NCI-H1092 treated with DMSO at 0.1 percent for 48 hours (cell line): ENCODE data around the gene FFAR4.

ENCODE experiments used
- DNase-seq: peaks from one replicate; lab custom pipeline; 2025; lab: John Stamatoyannopoulos, UW

FFAR4 gene

DNA sequence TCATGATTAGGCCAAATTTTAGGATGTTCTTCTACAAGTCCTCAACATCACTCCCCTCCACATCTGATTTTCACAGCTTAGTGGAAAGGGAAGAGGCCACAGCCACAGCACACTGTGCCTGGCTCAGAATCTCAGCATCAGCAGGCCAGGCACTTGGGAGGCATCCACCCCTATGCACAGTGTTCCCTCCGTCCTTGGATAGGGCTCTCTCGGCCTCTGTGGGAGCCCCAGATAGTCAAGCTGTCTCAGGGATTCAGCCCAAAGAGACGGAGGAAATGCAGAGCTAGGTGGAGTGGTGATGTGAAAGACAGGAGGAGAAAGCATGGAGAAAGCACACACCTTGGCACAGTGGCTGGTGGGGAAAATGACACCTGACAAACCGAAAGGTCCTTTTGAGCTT lies 33.3 kb downstream of the FFAR4 start:
- DNase-seq, result no peak

DNA sequence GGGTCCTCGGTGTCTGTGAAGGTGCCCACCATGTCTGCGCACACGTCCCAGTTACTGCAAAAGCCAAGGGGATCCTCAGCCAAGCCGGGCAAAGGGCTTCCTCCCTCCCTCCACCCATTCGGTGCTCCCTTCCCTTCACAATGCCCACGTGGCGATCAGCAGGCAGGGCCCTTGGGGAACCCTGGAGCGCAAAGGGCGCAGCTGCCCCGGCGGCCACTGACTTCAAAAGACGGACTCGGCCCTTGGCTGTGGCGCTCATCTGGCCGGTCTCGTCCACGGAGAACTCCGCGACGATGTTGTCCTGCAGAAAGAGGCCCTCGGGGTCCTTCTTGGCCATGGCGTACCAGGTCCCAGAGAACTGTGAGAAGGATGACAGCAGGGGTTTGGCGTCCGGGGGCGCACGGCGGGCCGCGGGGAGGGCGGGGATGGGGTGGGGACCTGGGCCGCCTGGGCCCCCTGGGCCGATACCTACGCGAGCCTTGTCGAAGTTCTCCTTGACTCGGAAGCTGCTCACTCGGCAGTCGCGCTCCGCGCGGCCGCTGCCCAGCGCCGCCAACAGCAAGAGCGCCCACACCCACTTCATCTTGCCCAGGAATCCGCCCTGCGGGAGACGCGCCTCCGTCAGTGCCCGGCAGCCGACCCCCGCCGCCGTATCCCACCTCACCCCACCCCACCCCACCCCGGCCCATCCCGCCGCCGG lies 34.1 kb downstream of the FFAR4 start:
- DNase-seq, result peak; percentile 2

DNA sequence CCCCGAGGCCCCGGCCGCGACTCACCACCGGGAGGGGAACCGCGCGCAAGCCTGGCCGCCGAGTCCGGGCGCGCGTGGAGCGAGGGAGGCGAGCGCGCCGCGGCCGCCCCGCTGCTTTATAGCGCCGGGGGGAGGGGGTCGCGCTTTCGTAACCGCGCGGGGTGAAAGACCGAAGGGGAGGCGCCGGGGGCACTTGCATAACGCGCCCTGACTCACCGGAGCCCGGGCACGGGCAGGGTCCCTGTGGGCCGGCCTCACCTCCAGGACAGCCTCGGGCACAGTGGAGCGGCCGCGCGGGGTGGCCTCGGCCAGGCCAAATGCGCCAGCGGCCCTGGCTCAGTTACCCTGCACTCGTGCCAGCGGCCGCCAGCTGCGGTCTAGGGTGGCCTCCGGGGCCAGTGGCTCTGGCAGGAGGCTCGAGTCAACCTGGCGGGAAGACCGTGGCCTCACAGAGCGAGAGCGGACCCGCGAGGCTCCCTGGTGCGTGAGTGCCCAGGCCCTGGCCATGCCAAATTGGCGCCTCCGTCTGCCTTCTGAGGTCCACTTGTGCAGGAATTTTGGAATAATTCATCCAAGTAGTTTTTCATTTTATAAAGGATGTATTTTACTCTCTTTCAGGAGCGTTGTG lies 34.8 kb downstream of the FFAR4 start, which contains the start of gene RBP4:
RBP4 (minus strand) TSS at position 90 of the 628 bp plus-strand sequence. CDS start 207 bp downstream, outside the sequence.
- DNase-seq, result peak; percentile 7

DNA sequence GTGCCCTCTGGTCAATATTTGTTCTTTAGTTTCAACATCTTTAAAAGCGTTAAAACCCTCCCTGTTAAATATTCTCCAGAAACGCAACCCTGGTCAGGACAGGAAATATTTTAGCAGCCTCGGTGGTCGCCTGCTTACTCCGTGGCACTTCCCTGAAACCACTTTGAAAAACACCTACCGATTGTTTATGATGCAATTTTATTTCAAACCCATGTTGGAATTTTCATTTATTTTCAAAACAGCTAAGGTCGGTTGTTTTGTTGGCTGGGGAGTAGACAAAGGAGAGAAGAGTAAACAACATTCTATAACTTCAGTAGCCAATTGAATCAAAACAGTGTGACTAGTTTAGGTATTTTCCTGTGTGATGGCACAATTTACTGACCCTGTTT lies 35.3 kb downstream of the FFAR4 start:
- no peak for DNase-seq

DNA sequence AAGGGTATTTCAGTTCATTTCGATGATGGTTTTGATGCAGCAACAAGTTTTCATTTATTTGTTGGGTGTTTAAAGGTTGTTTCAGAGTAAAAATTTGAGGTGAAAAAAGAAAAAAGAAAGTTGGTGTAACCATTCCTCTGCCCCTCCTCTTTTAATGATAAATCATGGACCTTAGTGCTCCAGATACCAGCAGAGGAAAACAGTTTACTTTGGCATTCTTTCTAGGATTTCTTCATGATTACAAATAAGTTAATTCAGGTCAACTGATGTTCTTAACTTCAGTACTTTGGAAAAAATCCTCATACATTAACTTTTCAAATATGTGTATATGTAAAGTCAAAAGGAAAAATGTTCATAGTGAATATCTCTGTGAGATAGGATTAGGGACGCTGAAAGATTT lies 36.6 kb downstream of the FFAR4 start:
- no peak for DNase-seq

DNA sequence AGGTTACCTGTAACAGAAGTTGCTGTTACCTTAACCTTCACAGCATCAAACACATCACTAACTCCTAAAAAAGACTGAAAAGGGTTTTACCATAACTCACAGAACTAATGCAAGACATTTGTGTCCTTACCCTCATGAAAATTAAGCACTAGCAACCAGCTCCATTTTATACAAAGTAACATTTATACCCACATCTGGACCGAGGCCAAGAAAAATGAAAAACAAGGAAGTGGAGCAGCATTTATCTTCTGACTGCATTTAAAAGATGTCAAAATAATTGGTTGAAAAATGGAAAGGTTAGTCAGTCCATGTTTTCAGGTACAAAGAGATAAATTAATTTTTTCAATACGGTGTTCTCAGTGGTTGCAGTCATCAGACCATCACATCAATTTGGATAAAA lies 37.7 kb downstream of the FFAR4 start:
- DNase-seq, result no peak

DNA sequence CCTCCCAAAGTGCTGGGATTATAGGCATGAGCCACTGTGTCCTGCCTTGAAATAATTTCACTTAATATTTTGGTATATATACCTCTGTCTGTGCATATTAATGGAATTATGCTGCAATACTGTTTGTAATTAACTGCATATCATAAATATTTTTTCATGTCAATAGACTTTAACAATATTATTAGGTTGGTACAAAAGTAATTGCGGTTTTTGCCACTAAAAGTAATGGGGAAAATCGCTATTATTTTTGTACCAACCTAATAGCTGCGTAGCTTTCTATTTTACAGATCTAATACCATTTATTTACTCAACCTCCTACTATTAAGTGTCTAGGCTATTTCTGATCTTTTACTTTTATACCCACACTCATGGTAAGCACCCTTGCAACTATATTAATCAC lies 42.0 kb downstream of the FFAR4 start:
- DNase-seq, result no peak

DNA sequence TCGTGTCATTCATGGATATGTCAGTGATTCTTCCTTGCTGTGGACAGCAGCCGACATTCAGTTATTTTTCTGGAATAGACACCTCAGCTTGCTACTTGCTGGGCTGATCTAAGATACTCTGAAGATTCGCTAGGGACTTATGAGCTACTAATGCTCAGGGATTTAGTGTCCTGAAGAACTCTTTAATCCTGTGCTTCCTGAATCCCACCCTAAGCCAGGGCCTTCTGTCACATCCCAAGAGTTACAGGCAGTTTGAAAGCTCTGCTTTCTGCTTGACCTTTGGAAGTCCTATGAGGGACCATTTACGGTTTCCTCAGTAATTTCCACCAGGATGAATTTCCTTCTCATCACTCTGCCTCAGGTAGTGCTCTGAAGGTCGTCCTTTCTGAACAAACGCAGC lies 45.8 kb downstream of the FFAR4 start, which contains the start of gene PDE6C:
PDE6C (plus strand) TSS at position 227 of the 400 bp plus-strand sequence. CDS start 189 bp downstream, outside the sequence.
- DNase-seq, result no peak

DNA sequence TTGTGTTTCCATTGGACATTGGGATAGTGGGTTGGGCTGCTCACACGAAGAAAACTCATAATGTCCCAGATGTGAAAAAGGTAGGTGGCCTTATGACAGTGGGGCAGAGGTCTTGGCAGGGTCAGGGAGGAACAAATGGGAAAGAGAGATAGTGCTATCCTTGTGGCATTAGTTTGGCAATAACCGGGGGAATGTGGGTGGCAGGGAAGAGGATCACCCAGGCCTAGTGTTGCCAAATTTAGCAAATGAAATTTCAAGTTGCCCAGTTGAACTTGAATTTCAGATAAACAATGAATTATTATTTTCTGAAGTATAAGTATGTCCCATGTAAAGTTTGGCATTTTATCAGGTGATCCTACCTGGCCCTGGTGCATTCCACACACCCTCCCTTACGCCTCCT lies 46.7 kb downstream of the FFAR4 start:
- DNase-seq, result no peak

DNA sequence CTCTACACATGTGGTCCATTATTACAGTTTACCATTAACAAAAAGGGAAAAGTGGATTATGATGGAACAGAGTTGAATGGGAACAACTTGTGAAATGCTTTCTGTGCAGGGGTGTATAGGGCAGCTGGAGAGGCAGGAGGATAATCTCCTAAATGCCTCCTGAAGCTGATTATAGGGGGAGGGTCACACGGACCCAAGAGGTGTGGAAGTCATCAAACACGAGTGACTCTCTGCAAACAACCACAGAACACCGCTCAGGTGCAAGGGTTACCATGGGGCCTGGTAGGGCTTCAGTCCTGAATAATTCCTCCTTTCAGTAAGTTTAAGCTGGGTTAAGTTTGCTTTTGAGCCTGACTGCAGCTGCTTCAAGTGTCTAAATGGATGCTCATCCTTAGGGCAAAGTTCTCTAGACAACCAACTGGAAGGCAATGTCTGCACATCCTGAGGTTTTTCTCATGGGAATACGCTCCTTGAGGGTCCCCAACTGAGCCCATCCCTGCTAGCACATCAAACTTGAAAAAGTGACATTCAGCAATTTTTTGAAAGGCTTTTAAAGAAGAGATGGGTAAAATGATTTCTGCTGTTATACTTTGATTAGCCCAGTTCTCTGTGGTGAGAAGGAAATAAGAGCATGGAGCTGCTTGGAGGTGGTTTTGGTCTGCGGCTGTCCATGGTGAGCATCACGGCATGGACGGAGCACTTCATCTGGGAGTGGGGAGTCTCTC lies 47.8 kb downstream of the FFAR4 start:
- no peak for DNase-seq

DNA sequence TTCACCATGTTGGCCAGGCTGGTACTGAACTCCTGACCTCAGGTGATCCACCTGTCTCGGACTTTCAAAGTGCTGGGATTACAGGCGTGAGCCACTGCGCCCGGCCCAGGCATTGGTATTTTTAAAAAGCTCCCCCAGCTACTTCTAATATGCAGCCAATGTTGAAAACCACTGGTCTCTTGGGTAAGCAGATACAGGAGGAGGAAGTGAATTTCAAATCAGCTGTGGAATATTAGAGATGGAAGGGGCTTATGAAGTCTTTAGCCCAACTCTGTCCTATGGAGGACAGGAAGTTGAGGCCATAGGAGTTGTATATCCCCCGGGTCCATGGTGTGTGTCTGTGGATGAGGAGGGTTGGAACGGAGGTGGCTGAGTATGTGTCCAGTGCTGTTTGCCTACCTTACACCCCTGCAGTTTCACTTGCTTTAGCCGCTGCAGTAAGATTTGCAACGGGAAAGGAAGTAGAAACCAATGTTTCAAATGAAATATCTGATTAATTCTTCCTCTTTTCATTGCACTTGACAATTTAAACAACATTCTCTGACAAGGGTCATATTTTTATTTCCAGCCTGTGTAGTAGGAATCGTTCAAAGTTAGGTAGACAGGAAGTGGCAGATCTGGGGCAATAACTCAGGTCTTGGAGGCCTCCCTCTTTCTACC lies 49.2 kb downstream of the FFAR4 start:
- no peak for DNase-seq

DNA sequence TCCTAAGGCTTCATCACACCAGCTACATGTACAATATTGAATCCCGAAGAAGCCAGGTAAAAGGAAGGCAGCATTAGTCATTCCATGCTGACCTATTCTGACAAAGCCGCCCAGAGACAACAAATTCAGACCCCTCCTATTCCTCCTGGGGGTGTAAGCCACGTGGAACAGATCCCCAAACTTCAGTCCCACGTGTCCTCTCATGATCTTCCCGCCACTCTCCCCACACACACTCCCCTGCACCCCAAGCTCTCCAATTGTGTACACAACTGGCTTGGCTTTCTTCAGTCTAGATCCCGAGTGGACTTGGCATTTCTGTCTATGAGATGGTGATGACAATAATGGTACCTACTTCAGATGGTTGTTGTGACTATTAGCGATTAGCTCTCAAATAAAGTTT lies 54.5 kb downstream of the FFAR4 start:
- no peak for DNase-seq

DNA sequence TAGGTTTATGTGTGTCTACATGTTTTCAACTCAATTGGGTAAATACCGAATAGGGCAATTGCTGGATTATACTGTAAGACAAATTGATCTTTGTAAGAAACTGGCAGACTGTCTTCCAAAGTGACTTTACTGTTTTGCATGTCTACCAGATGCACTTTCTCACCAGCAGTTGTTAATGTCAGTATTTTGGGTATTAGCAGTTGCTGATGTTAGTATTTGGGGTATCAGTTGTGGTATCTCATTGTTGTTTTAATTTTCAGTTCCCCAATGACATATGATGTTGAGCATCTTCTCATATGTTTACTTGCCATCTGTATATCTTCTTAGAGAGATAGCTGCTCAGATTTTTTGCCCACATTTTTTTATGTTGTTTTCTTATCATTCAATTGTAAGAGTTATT lies 56.5 kb downstream of the FFAR4 start:
- no peak for DNase-seq

DNA sequence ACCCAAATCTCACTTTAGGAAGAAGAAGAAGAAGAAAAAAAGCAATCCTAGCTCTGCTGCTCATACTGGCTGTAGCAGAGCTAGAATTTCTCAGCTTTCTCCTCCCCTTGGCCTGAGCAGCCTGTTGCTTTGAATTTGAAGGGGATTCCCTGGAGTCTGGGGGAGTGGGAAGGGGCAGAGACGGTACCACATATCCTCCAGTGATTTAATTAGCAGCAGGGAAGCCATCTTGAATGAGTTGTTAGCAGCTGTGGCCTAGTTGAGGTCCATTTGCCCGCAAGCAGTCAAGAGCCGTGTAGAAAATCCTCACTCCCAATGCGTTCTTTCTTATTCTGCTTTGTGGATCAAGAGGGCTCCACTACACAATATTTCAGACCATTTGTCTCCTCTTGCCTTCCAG lies 62.4 kb downstream of the FFAR4 start:
- DNase-seq, result no peak

DNA sequence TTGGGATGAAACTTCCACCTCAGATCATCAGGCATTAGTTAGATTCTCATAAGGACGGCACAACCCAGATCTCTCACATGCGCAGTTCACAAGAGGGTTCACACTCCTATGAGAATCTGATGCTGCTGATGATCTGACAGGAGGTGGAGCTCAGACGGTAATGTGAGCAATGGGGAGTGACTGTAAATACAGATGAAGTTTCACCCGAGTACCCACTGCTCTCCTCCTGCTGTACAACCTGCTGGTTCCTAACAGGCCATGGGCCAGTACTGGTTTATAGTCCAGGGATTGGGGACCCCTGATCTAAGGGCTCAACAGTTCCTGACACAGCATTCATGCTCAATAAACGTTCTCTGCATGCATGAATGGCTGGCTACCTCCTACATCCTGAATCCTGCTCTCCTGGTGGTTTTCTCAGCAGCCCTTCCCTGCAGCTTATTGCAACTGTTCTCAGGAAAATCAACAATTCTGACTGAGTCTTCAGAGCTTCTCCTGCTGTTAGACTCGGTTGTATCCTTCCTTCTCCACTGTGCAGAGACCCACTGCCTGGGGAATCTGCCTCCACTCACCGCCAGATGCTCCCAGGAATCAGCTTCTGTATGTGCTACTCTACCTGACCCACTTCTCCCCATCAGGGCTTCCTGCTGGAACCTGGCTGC lies 63.3 kb downstream of the FFAR4 start:
- no peak for DNase-seq

DNA sequence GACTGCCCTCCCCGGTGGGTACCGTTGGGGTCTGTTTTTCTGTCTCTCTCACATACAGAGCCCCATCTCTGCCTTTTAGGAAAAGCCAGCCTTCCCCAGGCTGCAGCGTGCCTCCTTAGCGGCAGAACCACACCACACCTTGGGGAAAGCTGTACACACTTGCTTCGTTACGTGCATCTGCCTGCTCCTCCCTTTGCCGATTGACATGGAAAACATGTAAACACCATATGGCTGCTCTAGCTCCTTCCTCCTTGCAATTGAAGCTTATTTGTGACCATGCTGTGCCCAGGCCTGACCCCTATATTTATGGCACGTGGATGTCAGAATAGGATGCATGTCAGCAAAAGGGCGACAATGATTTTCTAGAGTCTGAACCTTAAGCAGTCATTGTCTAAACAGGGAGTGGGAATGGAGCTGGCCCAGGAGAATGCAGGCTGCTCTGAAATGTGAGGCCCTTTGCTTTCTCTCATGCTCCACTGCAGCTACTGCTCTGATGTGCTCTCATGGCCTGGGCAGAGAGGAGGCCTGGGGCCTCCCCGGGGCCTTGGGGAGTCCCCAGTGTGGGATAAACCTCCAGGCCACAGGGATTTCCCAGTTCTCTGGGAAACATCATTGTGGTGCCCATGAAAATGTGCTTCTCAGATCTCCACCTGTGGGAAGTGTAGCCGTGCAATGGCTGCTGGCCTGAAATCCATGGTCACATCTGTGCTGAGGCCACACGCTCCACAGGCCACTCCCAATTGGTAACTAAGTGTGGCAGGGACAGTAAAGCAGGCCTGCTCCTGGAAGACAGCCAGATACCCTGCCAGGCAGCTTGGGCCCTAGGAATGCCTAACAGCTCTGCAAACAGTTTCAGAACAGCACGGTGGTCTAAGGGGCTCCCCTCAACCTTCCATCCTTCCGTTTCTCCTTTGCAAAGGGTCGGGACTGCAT lies 64.4 kb downstream of the FFAR4 start:
- DNase-seq, result no peak
